NCI-H345 treated with DMSO at 0.1 percent for 48 hours (cell line): Measurements from ENCODE around the gene ZNF506.
"Not testable (repeated sequence)": the region's sequence is repeated elsewhere in the genome, so short reads cannot be mapped to it uniquely, and the experiment has no call there.

Experiments
- DNase-seq: peaks from one replicate; lab custom pipeline; 2025; ENCODE audit not compliant: unreplicated experiment; lab: John Stamatoyannopoulos, UW

Gene ZNF506

GRCh38 chr19:19745496-19746285 is 75.9 kb downstream of the ZNF506 start:
- no peak for DNase-seq

GRCh38 chr19:19744641-19745040 is 76.9 kb downstream of the ZNF506 start:
- no peak for DNase-seq

GRCh38 chr19:19743921-19744320 is 77.6 kb downstream of the ZNF506 start:
- DNase-seq = not testable (repeated sequence)

GRCh38 chr19:19743176-19743575 is 78.4 kb downstream of the ZNF506 start:
- no peak for DNase-seq

GRCh38 chr19:19742773-19743172 is 78.8 kb downstream of the ZNF506 start:
- DNase-seq = no peak
